H9 (cell line): Measurements from ENCODE around the gene DNAJC22. TPM values are rescaled to one million over a fixed set of nuclear protein-coding genes. Genes with fewer than 3 reads are reported as not detected.

ENCODE experiments used
- DNase-seq: peaks from one replicate; pipeline ENCODE4 v3.0.0-alpha.2; 2017
- H2AFZ ChIP-seq: one replicate; pipeline ENCODE4 v1.6.1; 2013; ENCODE audit warnings: mild to moderate bottlenecking, low read length, control low read depth, moderate library complexity
- H2AK5ac ChIP-seq: 2 replicates; pipeline ENCODE4 v1.6.1; 2013; ENCODE audit warnings: low read length, control low read depth, mixed read lengths; ENCODE audit not compliant: insufficient read length
- H2BK120ac ChIP-seq: one replicate; pipeline ENCODE4 v1.6.1; 2013; ENCODE audit warnings: low read depth, mild to moderate bottlenecking, low read length, control low read depth, inconsistent platforms; ENCODE audit not compliant: poor library complexity, severe bottlenecking
- H2BK12ac ChIP-seq: 2 replicates; pipeline ENCODE4 v1.6.1; 2013; ENCODE audit warnings: low read length, control low read depth, mixed read lengths, low read depth; ENCODE audit not compliant: insufficient read length
- H2BK15ac ChIP-seq: 2 replicates; pipeline ENCODE4 v1.6.1; 2013; ENCODE audit warnings: low read depth, low read length, control low read depth
- H2BK20ac ChIP-seq: one replicate; pipeline ENCODE4 v1.6.1; 2013; ENCODE audit warnings: low read depth, mild to moderate bottlenecking, low read length, control low read depth, inconsistent platforms; ENCODE audit not compliant: poor library complexity, severe bottlenecking
- H2BK5ac ChIP-seq: 2 replicates; pipeline ENCODE4 v1.6.1; 2013; ENCODE audit warnings: low read length, control low read depth, mixed read lengths; ENCODE audit not compliant: insufficient read length
- H3K14ac ChIP-seq: 2 replicates; pipeline ENCODE4 v1.6.1; 2013; ENCODE audit warnings: low read length, control low read depth; ENCODE audit not compliant: insufficient read depth
- H3K18ac ChIP-seq: 2 replicates; pipeline ENCODE4 v1.6.1; 2013; ENCODE audit warnings: low read depth, mild to moderate bottlenecking, mixed read lengths, low read length, control low read depth; ENCODE audit not compliant: insufficient read length
- H3K23ac ChIP-seq: 2 replicates; pipeline ENCODE4 v1.6.1; 2013; ENCODE audit warnings: low read length, control low read depth, mixed read lengths, low read depth; ENCODE audit not compliant: insufficient read length
- H3K23me2 ChIP-seq: 2 replicates; pipeline ENCODE4 v1.6.1; 2013; ENCODE audit warnings: low read depth, mild to moderate bottlenecking, mixed read lengths, low read length, control low read depth; ENCODE audit not compliant: insufficient read length, poor library complexity, severe bottlenecking
- H3K27ac ChIP-seq: 2 replicates; pipeline ENCODE4 v1.5.1; 2013; ENCODE audit warnings: low read length, control low read depth, mixed read lengths, low read depth; ENCODE audit not compliant: insufficient read length
- H3K27me3 ChIP-seq: 2 replicates; pipeline ENCODE4 v1.6.1; 2013; ENCODE audit warnings: low read length, control low read depth, inconsistent platforms; ENCODE audit not compliant: insufficient read depth
- H3K4ac ChIP-seq: 2 replicates; pipeline ENCODE4 v1.6.1; 2013; ENCODE audit warnings: low read depth, mild to moderate bottlenecking, control low read depth, inconsistent platforms, low read length, moderate library complexity
- H3K4me1 ChIP-seq: 2 replicates; pipeline ENCODE4 v1.6.1; 2013; ENCODE audit warnings: low read length, control low read depth, inconsistent platforms; ENCODE audit not compliant: insufficient read depth
- H3K4me2 ChIP-seq: 2 replicates; pipeline ENCODE4 v1.6.1; 2013; ENCODE audit warnings: low read length, control low read depth, mixed read lengths; ENCODE audit not compliant: insufficient read length, insufficient read depth
- H3K56ac ChIP-seq: 2 replicates; pipeline ENCODE4 v1.6.1; 2013; ENCODE audit warnings: low read depth, mild to moderate bottlenecking, mixed read lengths, low read length, control low read depth; ENCODE audit not compliant: insufficient read length
- H3K79me1 ChIP-seq: 2 replicates; pipeline ENCODE4 v1.6.1; 2013; ENCODE audit warnings: low read depth, mild to moderate bottlenecking, moderate library complexity, low read length, control low read depth, inconsistent platforms; ENCODE audit not compliant: insufficient read depth, poor library complexity, severe bottlenecking
- H3K79me2 ChIP-seq: 2 replicates; pipeline ENCODE4 v1.6.1; 2013; ENCODE audit warnings: low read length, control low read depth, inconsistent platforms; ENCODE audit not compliant: insufficient read depth
- H3K9ac ChIP-seq: 2 replicates; pipeline ENCODE4 v1.6.1; 2013; ENCODE audit warnings: low read length, control low read depth, mixed read lengths; ENCODE audit not compliant: insufficient read length; ENCODE audit errors: extremely low read depth
- H3K9me3 ChIP-seq: one replicate; pipeline ENCODE4 v1.6.1; 2013; ENCODE audit warnings: low read depth, low read length, inconsistent platforms; ENCODE audit not compliant: control insufficient read depth
- H3T11ph ChIP-seq: one replicate; pipeline ENCODE4 v1.6.1; 2013; ENCODE audit warnings: mild to moderate bottlenecking, low read length, control low read depth, inconsistent platforms
- H4K20me1 ChIP-seq: one replicate; pipeline ENCODE4 v1.6.1; 2013; ENCODE audit not compliant: control insufficient read depth, insufficient read length, insufficient read depth
- H4K5ac ChIP-seq: 2 replicates; pipeline ENCODE4 v1.6.1; 2013; ENCODE audit warnings: low read depth, mild to moderate bottlenecking, mixed read lengths, low read length, control low read depth; ENCODE audit not compliant: insufficient read length
- H4K8ac ChIP-seq: replicated peaks from 2 replicates; pipeline ENCODE4 v1.6.1; 2013; ENCODE audit warnings: low read length, control low read depth, mixed read lengths, low read depth; ENCODE audit not compliant: insufficient read length
- H4K91ac ChIP-seq: 2 replicates; pipeline ENCODE4 v1.6.1; 2013; ENCODE audit warnings: low read depth, mild to moderate bottlenecking, moderate library complexity, mixed read lengths, low read length, control low read depth; ENCODE audit not compliant: insufficient read length
- H3K27ac Mint-ChIP-seq, 3 experiments: 2 replicates in 2 of 3; 3 replicates in 1 of 3; pipeline ENCODE4 v1.8.0; 2020 to 2021; ENCODE audit warnings: mixed read lengths in 3 of 3, mild to moderate bottlenecking in 1 of 3, moderate library complexity in 1 of 3
- H3K27me3 Mint-ChIP-seq: 2 replicates; pipeline ENCODE4 v1.8.0; 2021; ENCODE audit warnings: low read depth, mild to moderate bottlenecking, moderate library complexity, mixed read lengths
- H3K36me3 Mint-ChIP-seq, 3 experiments: 2 replicates in 2 of 3; 3 replicates in 1 of 3; pipeline ENCODE4 v1.8.0; 2020 to 2021; ENCODE audit warnings: low read depth in 3 of 3, mixed read lengths in 3 of 3; ENCODE audit not compliant: insufficient read depth in 1 of 3
- H3K4me1 Mint-ChIP-seq, 2 experiments: 2 replicates each; pipeline ENCODE4 v1.8.0; 2020; ENCODE audit warnings: mixed read lengths in 2 of 2
- H3K4me3 Mint-ChIP-seq, 2 experiments: 2 replicates in 1 of 2; 3 replicates in 1 of 2; pipeline ENCODE4 v1.8.0; 2020 to 2021; ENCODE audit warnings: mild to moderate bottlenecking in 2 of 2, mixed read lengths in 2 of 2, moderate library complexity in 1 of 2
- H3K9me3 Mint-ChIP-seq, 2 experiments: 2 replicates in 1 of 2; 3 replicates in 1 of 2; pipeline ENCODE4 v1.8.0; 2020; ENCODE audit warnings: mild to moderate bottlenecking in 2 of 2, mixed read lengths in 2 of 2, moderate library complexity in 1 of 2
- WGBS: extraction: QIAGEN DNeasy Blood & Tissue Kit; methylation state at CpG from one replicate; pipeline ENCODE4 v1.1.7; 2013; ENCODE audit warnings: missing lambda C conversion rate, low lambda C conversion rate, mixed read lengths; ENCODE audit not compliant: insufficient read length; ENCODE audit errors: extremely low coverage; 5-methylcytosine and 5-hydroxymethylcytosine counted together
- total RNA-seq: library from RNA; stranded (reverse); gene quantifications from 2 replicates; pipeline ENCODE4 v1.2.1, GENCODE V29; 2021
- TF ChIP-seq, protein P1 (sequence below): fragments of 200-600 bp; sonication (generic); conservative IDR thresholded peaks from 3 replicates; pipeline ENCODE4 v1.8.0; 2021; ENCODE audit warnings: antibody characterized with exemption, mild to moderate bottlenecking

The DNAJC22 gene
- total RNA-seq, 1 experiment from 2014 or later = 3.2 TPM

DNA sequence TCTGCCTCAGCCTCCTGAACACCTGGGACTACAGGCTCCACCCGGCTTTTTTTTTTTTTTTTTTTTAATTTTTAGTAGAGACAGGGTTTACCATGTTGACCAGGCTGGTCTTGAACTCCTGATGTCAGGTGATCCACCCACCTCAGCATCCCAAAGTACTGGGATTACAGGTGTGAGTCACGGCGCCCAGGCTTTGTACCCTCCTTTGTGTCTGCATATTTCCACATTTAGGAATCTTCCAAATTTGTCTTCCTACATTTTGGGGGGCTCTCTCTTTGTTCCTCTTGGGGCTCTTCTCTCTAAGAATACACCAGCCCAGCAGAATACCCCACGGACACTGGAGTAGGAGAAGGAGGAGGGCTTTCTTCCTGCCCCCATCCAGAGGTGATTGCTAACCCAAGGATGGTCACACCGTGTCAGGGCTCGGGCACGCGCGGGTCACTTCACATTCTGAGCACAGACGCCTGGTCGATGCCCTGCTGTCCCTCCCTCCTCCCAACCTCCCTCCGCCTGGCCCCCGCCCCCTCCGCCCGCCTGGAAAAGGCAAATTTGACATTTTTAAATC is 2.1 kb upstream of the DNAJC22 start:
- no peak overlapping the region for H3K27ac ChIP-seq
- TF ChIP-seq, protein P1, sequence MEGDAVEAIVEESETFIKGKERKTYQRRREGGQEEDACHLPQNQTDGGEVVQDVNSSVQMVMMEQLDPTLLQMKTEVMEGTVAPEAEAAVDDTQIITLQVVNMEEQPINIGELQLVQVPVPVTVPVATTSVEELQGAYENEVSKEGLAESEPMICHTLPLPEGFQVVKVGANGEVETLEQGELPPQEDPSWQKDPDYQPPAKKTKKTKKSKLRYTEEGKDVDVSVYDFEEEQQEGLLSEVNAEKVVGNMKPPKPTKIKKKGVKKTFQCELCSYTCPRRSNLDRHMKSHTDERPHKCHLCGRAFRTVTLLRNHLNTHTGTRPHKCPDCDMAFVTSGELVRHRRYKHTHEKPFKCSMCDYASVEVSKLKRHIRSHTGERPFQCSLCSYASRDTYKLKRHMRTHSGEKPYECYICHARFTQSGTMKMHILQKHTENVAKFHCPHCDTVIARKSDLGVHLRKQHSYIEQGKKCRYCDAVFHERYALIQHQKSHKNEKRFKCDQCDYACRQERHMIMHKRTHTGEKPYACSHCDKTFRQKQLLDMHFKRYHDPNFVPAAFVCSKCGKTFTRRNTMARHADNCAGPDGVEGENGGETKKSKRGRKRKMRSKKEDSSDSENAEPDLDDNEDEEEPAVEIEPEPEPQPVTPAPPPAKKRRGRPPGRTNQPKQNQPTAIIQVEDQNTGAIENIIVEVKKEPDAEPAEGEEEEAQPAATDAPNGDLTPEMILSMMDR = no peak
- H2BK20ac ChIP-seq = no peak overlapping the region
- Mint-ChIP-seq H3K9me3 (peaks cover 1 to 3% of the 10 kb centered on the region in 2 experiments; a peak in 2 of 5 replicates), H3K4me1 (peaks cover 45 to 53% of the 10 kb centered on the region in 2 experiments), H3K36me3 (peaks cover 0 to 1% (median 0%) of the 10 kb centered on the region in 3 experiments; a peak in 1 of 7 replicates), H3K4me3 (peak overlapping the region in 1 of 2 experiments; percentile 56; a peak in 3 of 5 replicates), H3K27me3 (peaks cover 99% of the 10 kb centered on the region), H3K27ac (no peak overlapping the region)
- H2AFZ ChIP-seq = no peak overlapping the region
- H2BK15ac ChIP-seq = no peak overlapping the region
- H4K5ac ChIP-seq = no peak overlapping the region
- H4K91ac ChIP-seq = no peak overlapping the region
- H3K18ac ChIP-seq = no peak overlapping the region
- no peak overlapping the region for H2BK12ac ChIP-seq
- no peaks in the 10 kb centered on the region for H3K79me1 ChIP-seq
- DNase-seq = no peak
- no CpG with 5 or more reads among the region's 15 CpGs for WGBS
- H3K9ac ChIP-seq = no peak overlapping the region
- H3T11ph ChIP-seq = no peak overlapping the region
- H3K79me2 ChIP-seq = no peaks in the 10 kb centered on the region
- peaks cover 79% of the 10 kb centered on the region for H3K27me3 ChIP-seq
- H2BK120ac ChIP-seq = no peak overlapping the region
- no peak overlapping the region for H3K56ac ChIP-seq
- H3K23me2 ChIP-seq = peaks cover 36% of the 10 kb centered on the region
- peaks cover 3% of the 10 kb centered on the region for H4K20me1 ChIP-seq
- no peaks in the 10 kb centered on the region for H3K9me3 ChIP-seq
- no peak overlapping the region for H3K4ac ChIP-seq
- no peak overlapping the region for H3K14ac ChIP-seq
- no peak overlapping the region for H3K23ac ChIP-seq
- peak overlapping the region; percentile 12 for H3K4me2 ChIP-seq
- H2AK5ac ChIP-seq = no peak overlapping the region
- no peak overlapping the region for H4K8ac ChIP-seq
- no peak overlapping the region for H2BK5ac ChIP-seq
- H3K4me1 ChIP-seq = peaks cover 7% of the 10 kb centered on the region; the same call in 1 of the 2 replicates
